Esophagus (tissue), 2 donors: Measurements from ENCODE around the gene RBX1. TPM values are rescaled to one million over a fixed set of nuclear protein-coding genes. Genes with fewer than 3 reads are reported as not detected.

ENCODE experiments used
- H3K27ac ChIP-seq, 2 donors: one replicate each; pipeline ENCODE4 v1.5.1; 2013; ENCODE audit warnings: low read depth in 2 of 2, mild to moderate bottlenecking in 2 of 2, inconsistent platforms in 1 of 2, low read length in 1 of 2, moderate library complexity in 1 of 2
- H3K27me3 ChIP-seq, 2 donors: one replicate each; pipeline ENCODE4 v1.6.1; 2013; ENCODE audit warnings: low read length in 2 of 2, control low read depth in 1 of 2, mild to moderate bottlenecking in 1 of 2; ENCODE audit not compliant: insufficient read depth in 2 of 2, control insufficient read depth in 1 of 2
- H3K36me3 ChIP-seq, 2 donors: one replicate each; pipeline ENCODE4 v1.6.1; 2013; ENCODE audit warnings: low read length in 1 of 2; ENCODE audit not compliant: control insufficient read depth in 2 of 2, insufficient read depth in 2 of 2
- H3K4me1 ChIP-seq, 2 donors: one replicate each; pipeline ENCODE4 v1.6.1; 2013; ENCODE audit warnings: low read length in 1 of 2; ENCODE audit not compliant: control insufficient read depth in 2 of 2, insufficient read depth in 2 of 2
- H3K4me3 ChIP-seq, 2 donors: one replicate each; pipeline ENCODE4 v1.5.1; 2013; ENCODE audit warnings: low read length in 2 of 2, mild to moderate bottlenecking in 2 of 2, low read depth in 1 of 2, moderate library complexity in 1 of 2
- H3K9me3 ChIP-seq, 2 donors: one replicate each; pipeline ENCODE4 v1.6.1; 2013; ENCODE audit warnings: mild to moderate bottlenecking in 2 of 2, low read depth in 1 of 2, low read length in 1 of 2, moderate library complexity in 1 of 2; ENCODE audit not compliant: control insufficient read depth in 2 of 2, insufficient read depth in 1 of 2
- WGBS, 2 donors: extraction: QIAGEN DNeasy Blood & Tissue Kit; methylation state at CpG; one replicate each; pipeline ENCODE4 v1.1.7; 2013; 5-methylcytosine and 5-hydroxymethylcytosine counted together
- polyA plus RNA-seq, 2 donors: library from polyadenylated mRNA; stranded (reverse); fragments of 200-250 nt; gene quantifications; one replicate each; pipeline ENCODE4 v1.2.3, GENCODE V29; 2013
- donor health status: healthy with polysubstance abuse.
- donor health status: Bipolar disorder and iron deficiency.

The RBX1 gene
- polyA plus RNA-seq, 2 donors, result 67.5 to 75.2 TPM

DNA sequence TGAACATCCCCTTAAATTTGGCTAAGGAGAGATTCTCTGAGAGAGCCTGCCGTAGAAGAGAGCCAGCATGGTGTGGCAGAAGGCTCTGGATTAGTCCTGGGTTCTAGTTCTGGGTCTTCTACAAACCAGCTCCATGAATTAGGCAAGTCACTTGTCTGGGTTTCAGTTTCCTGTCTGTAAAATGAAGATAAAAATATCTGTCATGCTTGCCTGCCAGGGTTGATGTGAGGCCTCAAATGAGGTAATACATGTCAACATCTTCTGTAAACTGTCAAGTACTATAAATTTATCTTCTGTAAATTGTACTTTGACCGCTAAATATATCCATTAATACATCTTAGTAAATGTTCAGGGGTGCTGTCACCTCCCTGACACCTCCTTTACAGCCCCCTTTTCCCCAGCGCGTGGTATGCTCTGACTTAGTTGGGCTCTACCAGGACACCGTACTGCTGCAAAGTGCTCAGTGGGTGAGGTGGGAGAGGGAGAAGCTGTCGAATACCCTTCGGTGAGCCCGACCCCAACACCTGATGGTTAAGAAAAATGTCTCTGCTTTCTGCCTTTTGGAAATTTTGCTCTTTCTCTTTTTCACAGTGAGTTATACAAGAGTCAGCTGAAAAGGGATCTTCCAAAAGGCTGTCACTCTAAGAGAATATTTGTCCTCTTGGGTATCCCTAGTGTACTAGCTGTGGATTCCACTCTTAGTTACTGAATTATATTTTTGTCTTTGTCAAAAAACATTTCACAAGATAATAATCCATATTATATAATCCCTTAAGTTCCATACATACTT, 15.0 kb downstream of the RBX1 start:
- peaks cover 5 to 20% of the 10 kb centered on the region in 2 donors for H3K36me3 ChIP-seq
- H3K27me3 ChIP-seq, result no peaks in the 10 kb centered on the region
- no peak overlapping the region for H3K27ac ChIP-seq
- no peaks in the 10 kb centered on the region for H3K4me1 ChIP-seq
- WGBS, 2 donors, result 90 to 95% methylated on average over 8 of the region's 8 CpGs
- H3K4me3 ChIP-seq, result no peak overlapping the region
- no peaks in the 10 kb centered on the region for H3K9me3 ChIP-seq

DNA sequence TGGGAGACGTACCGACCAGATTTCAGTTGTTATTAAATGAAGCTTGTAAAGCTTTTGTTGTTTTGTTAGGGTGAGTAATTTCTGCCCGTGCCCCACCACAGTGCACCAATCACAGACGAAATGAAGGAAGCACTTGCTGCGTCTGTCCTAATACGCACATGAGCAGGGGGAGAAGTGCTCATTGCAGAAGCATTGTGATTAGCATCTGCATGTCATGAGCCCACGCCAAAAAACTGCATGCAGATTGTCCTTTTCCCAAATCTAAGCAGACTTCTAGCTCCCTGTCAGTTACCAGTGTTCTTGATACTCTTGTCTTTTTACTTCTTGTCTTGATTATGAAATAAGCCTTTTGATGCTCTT, 15.5 kb downstream of the RBX1 start:
- H3K36me3 ChIP-seq, result peaks cover 5 to 20% of the 10 kb centered on the region in 2 donors
- no peak overlapping the region for H3K27ac ChIP-seq

DNA sequence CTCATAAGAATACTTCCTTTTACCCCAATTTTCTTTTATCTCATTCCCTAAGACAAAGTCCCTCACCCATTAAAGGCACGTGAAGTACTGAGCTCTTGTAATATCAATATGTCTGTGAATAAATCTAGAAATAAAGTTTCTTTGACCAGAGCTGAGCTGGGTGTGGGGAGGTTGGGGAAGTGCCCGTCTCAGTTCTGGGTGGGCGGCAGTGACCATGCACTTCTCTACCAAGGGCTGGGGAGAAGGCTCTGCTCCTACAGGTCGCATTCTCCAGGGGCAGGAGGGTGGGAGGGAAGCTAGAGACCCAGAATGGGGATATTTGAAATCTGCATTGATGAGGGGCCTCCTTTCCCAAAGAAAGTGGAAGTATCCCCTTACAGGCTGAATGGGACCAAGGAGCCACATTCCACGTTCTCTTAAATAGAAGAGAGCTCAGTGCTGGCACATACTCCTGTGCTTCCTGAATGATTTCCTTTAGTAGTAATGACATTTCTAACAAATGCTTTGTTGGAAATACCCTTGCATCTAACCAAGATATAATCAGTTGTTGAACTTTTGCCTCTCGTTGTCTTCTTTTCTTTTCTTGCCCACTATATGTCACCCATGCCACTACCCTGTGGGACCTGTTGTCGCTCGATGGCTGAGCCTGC, 16.1 kb downstream of the RBX1 start:
- Histone ChIP-seq H3K27ac (no peak overlapping the region), H3K36me3 (peaks cover 5 to 16% of the 10 kb centered on the region in 2 donors), H3K9me3 (no peaks in the 10 kb centered on the region), H3K4me3 (no peak overlapping the region), H3K4me1 (no peaks in the 10 kb centered on the region), H3K27me3 (no peaks in the 10 kb centered on the region)
- WGBS, 2 donors, result 86 to 89% methylated on average over 8 of the region's 8 CpGs

More for the DNA sequence above, 15.5 kb downstream of the RBX1 start:
- Histone ChIP-seq H3K27me3 (no peaks in the 10 kb centered on the region), H3K4me3 (no peak overlapping the region), H3K4me1 (no peaks in the 10 kb centered on the region), H3K9me3 (no peaks in the 10 kb centered on the region)
- WGBS, 2 donors, result 78 to 82% methylated on average over 7 of the region's 7 CpGs

DNA sequence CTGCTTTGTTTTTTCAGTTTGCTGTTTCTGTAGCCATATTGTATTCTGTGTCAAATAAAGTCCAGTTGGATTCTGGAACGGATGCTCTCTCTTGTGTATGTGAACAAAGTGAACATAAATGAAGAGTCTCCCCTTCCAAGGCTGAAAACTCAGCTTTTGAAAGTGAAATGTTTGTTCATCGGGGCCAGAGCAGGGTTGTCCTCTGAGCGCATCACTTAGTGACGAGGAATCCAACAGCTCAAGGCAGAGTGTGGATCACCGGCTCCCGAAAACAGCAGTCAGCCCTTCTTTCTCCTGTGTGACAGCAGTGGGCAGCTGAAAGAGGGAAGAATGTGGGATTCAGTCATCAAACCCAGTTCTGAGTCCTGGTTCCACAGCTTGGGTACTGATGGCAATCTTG, 21.4 kb downstream of the RBX1 start:
- Histone ChIP-seq H3K4me3 (no peak overlapping the region), H3K36me3 (peaks cover 5 to 11% of the 10 kb centered on the region in 2 donors), H3K4me1 (no peaks in the 10 kb centered on the region), H3K27ac (no peak overlapping the region), H3K27me3 (no peaks in the 10 kb centered on the region), H3K9me3 (no peaks in the 10 kb centered on the region)
- 93 to 97% methylated on average over 6 of the region's 6 CpGs for WGBS, 2 donors

DNA sequence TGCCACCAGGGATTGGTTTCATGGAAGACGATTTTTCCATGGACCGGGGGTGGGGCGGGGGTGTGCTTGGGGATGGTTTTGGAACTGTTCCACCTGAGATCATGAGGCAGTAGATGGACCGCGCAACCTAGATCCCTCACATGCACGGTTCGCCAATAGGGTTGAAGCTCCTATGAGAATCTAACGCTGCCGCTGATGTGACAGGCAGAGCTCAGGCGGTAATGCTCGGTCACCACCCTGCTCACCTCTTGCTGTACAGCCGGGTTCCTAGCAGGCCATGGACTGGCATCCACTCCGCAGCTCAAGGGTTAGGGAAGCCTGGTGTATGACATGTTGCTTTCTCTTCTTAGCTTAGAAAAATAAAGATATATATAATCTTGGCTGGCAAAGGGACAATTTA, 22.0 kb downstream of the RBX1 start:
- 96 to 97% methylated on average over 13 of the region's 13 CpGs for WGBS, 2 donors
- Histone ChIP-seq H3K4me3 (no peak overlapping the region), H3K27ac (no peak overlapping the region), H3K9me3 (no peaks in the 10 kb centered on the region), H3K4me1 (no peaks in the 10 kb centered on the region), H3K36me3 (peaks cover 5 to 9% of the 10 kb centered on the region in 2 donors), H3K27me3 (no peaks in the 10 kb centered on the region)

DNA sequence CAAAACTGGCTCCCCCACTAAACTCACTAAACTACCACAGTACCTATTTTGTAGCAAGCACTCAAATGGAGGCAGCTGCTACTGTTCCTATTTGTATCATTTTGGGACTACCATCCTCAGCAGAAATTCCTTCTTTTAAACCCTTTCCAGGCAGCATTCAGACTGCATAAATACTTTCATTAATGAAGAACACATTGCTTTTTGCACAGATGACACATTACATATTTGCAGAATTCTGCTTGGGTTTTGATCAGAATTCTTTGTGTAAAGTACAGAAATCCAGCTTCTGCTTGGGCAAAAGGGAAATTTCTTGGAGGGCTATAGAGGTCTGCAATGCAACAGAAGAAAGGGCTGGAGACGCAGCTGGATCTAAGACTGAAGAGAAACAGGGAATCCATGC, 24.2 kb downstream of the RBX1 start:
- Histone ChIP-seq H3K27ac (no peak overlapping the region), H3K27me3 (no peaks in the 10 kb centered on the region), H3K4me3 (no peak overlapping the region), H3K4me1 (no peaks in the 10 kb centered on the region), H3K36me3 (peaks cover 4 to 5% of the 10 kb centered on the region in 2 donors), H3K9me3 (no peaks in the 10 kb centered on the region)
- WGBS, 2 donors, result 62% methylated on average over 1 of the region's 1 CpG

DNA sequence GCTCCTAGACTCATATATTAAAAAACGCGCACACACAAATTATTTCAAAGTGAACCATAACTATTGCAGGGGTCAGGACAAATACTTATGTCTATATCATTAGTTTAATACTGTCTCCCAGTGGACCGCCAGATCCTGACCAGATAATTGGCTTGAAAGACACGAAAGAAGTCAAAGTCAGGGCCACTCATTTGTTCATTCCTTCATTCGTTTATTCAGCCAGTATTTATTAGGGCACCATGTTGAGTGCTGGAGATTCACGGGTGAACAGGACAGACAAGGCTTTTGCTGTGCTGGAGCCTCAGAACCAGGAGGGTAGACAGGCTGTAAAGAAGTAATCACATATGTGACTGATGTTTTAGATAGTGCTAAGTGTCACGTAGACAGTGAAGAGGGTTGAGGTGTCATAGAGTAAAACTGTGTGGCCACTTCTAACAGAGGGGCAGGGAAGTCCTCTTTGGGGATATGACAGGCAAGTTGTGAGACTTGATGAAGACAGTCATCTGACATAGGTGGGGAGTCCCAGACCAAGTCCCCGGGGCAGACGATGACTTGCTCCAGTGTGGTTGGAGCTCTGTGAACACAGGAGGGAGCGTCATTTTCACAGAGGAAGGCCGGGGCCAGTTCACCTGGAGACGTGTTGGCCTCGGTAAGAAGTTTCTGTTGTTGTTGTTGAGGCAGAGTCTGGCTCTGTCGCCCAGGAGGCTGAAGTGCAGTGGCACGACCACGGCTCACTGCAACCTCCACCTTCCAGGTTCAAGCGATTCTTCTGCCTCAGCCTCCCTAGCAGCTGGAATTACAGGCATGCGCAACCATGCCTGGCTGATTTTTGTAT, 25.9 kb downstream of the RBX1 start:
- whole genome bisulfite sequencing, 2 donors, result 89 to 92% methylated on average over 18 of the region's 18 CpGs
- H3K36me3 ChIP-seq, result peaks cover 2 to 5% of the 10 kb centered on the region in 2 donors

DNA sequence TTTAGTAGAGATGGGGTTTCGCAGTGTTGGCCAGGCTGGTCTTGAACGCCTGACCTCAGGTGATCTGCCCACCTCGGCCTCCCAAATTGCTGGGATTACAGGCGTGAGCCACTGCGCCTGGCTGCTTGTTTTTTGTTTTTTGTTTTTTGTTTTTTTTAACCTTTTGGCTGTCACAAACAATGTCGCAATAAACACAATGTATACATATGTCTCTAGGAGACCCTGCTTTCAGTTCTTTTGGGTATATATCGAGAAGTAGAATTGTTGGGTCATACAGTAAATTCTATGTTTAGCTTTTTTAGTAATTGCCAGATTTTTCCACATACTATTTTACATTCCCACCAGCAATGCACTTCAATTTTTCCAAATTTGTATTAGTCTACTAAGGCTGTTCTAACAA, 28.0 kb downstream of the RBX1 start:
- no peaks in the 10 kb centered on the region for H3K27me3 ChIP-seq
- H3K9me3 ChIP-seq, result no peaks in the 10 kb centered on the region
- H3K4me3 ChIP-seq, result no peak overlapping the region
- 95 to 97% methylated on average over 7 of the region's 7 CpGs for WGBS, 2 donors
- no peaks in the 10 kb centered on the region for H3K36me3 ChIP-seq
- no peaks in the 10 kb centered on the region for H3K4me1 ChIP-seq
- H3K27ac ChIP-seq, result no peak overlapping the region

More for the DNA sequence above, 25.9 kb downstream of the RBX1 start:
- Histone ChIP-seq H3K9me3 (no peaks in the 10 kb centered on the region), H3K27me3 (no peaks in the 10 kb centered on the region), H3K27ac (no peak overlapping the region), H3K4me3 (no peak overlapping the region), H3K4me1 (no peaks in the 10 kb centered on the region)

DNA sequence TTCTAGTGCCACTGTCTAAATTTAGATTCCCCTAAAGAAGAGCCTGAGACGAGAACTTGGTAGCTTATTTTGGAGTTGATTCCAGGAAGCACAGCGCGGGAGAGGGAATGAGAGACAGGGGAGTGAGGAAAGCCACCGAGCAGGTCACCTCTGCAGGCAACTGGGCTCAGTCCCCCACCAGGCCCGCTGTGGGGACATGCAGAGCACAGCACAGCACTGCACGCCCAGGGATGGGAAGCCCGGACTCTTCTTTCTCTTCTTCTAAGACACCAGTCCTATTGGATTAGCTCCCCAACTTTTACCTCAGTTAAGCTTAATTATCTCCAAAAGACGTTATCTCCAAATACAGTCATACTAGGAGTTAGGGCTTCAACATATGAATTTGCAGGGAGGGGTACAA, 28.7 kb downstream of the RBX1 start:
- Histone ChIP-seq H3K4me3 (no peak overlapping the region), H3K9me3 (peaks cover 0 to 3% of the 10 kb centered on the region in 2 donors), H3K4me1 (no peaks in the 10 kb centered on the region), H3K27me3 (no peaks in the 10 kb centered on the region), H3K36me3 (no peaks in the 10 kb centered on the region), H3K27ac (no peak overlapping the region)
- 86 to 88% methylated on average over 8 of the region's 8 CpGs for WGBS, 2 donors
